Activated CD8-positive, alpha-beta memory T cell treated with anti-CD3 and anti-CD28 coated beads for 4 hours (primary cell): ENCODE measurements around the gene TEX261.
"Not testable (repeated sequence)": the region's sequence is repeated elsewhere in the genome, so short reads cannot be mapped to it uniquely, and the experiment has no call there.

Source experiments
- DNase-seq, 2 donors: peaks; one replicate each; pipeline ENCODE4 v3.0.0-alpha.2; 2020; ENCODE audit warnings: low read depth in 2 of 2

The TEX261 gene

DNA sequence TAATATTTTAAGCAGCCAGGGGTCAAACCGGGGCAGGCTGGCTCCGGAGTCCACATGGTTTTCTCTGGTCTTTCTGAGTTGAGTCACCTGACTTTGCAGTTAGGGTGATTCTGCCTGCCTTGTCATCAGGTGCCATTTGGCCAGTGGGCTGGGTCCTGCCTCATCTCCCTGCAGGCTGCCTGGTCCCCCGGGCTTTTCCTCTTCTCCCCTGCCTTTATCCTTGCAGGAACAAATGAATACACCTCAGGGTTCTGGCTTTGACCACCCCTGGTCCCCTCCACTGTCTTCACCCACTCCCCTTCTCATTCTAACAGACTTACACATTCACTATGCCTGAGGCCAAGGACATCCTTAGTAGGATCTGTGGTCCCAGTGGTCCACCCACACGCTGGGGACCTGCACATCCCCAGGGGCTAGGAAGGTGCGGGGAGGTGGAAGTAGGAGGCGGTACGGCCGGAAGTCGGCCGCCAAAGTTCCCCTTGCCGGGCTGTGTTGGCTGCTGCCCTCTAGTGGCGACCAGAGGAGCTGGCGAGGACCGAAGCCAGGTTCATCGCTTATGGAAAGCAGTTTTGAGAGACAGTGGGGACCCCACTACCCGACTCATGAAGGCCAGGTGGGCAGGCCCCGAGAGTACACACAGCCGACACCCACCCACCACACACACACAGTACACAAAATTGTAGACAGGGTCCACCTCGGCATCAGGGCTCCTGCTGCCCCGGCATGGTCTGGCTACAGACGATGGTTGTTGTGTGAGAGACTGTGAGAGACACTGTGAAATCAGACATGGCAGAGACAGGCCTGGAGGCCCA is 6.3 kb upstream of the TEX261 start:
- peak; percentile 48 to 66 for DNase-seq

DNA sequence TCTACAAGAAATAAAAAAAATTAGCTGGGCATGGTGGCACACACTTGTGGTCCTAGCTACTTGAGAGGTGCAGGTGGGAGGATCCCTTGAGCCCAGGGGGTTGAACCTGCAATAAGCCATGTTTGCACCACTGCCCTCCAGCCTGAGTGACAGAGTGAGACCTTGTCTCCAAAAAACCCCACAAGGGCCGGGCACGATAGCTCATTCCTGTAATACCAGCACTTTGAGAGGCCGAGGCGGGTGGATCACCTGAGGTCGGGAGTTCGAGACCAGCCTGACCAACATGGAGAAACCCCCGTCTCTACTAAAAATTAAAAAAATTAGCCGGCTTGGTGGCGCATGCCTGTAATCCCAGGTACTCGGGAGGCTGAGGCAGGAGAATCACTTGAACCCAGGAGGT is 5.3 kb upstream of the TEX261 start:
- DNase-seq = not testable (repeated sequence)

DNA sequence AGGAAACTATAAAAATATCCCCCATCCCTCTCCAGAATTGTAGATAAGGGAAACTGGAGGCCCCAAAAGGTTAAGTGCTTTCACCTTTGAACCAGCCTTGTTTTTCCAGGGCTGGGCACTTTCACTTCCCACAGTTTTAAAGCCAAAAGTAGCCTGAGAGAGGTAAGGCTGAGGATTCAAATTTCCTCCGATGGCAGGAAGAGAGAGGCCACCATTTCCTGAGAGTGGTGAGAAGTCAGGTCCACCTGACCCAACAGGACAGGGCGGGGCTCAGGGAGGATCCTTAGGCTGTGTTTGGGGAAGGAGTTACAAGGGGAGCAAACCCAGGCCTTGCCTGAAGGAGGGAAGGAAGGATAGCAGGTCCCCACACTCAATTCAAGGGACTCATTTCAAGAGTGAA is 4.7 kb upstream of the TEX261 start:
- no peak for DNase-seq

DNA sequence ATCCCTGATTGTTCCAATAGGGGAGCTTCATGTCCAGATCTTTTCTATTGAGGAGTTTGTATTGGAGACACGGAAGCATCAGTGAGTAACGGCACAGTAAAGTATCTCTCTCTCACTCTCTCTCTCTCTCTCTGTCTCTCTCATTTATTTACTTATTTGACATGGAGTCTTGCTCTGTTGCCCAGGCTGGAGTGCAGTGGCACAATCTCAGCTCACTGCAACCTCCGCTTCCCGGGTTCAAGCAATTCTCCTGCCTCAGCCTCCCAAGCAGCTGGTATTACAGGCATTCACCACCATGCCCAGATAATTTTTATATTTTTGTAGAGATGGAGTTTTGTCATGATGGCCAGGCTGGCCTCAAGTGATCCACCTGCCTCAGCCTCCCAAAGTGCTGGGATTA is 4.2 kb upstream of the TEX261 start:
- DNase-seq = not testable (repeated sequence)

DNA sequence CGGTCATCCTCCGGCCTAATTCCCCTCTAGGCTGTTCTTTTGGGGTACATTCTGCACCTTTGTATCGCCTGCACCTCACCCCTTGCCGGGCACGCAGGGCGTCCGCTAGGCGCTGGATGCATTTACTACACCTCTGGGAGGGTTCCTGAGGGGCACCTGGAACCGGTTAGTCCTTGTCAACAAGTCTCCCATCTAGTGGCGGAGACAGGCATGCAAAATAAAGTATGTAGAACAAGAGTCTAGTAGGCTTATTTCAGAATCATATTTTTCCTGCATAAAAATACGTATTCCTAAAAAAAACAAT is 705 bp upstream of the TEX261 start:
- DNase-seq = peak in 1 of 2 donors; percentile 37

DNA sequence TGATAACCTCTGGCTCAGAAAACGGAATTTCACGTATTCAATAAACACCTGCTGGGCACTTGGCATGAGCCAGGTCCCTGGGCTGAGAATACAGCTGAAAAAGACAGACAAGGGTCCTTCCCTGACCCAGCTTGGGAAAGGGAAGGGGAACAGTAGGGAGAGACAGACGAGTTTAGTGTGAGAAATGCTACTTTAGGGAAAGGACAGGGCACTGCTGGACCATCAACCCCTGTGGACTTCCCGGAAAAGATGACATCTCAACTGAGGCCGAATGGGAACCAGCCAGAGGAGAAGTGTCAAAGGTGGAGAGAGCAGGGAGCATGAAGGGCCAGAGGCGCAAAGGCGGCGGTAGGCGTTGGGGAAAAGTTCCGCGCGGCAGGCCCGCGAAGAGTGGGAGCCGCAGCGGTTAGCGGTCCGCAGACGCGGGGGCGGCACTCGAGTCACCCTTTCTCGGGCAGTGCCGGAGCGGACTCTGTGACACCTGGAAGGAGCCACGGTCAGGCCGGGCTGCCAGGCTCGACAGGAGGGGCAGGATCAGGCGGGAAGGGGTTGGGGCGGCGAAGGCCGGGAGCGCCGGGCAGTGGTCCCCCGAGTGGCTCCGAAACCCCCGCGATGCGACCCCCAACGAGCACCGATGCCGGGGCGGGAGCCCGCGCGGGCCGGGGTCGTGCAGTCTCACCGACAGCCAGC is 519 bp downstream of the TEX261 start:
- peak in 1 of 2 donors; percentile 18 for DNase-seq

DNA sequence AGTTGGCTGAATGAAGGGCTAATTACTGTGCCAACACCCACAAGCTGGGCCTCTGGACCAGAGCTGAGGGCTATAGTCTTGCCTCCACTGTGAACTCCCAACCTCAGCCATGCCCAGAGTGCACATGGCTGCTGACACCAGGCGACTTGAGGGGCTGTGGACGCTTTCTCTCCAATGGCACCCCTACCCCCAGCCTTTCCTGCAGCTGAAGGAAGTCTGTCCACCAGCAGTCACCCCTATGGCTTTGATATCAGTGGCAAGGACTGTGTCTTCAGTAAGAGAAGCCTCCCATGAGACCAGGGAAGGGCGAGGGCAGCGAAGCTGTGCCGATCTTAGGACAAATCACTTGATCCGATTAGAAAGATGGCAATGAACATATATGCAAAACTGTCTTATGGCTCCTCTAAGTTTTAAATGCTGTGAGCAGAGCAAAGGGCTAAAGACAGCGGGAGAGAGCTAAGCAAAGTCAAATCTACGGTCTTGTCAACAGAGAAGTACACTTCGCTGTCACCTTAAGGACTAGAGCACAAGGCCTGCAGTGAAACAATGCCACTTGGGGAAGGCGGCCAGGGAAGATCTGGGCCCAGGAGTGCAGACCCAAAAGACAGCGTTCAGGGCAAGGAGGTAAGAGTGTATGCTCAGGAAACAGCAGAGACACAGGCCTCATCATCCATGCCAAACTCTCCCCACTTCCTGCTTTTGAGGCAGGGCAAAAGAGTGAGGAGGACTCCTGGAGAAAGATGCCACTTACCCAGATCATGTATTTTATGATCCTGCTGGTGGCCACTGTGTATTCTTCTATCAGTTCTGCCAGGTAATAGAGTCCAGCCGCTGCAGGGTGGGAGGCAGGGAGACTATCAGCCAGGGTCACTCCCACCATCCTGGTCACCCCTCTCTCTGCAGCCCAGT is 1.5 kb downstream of the TEX261 start:
- DNase-seq = no peak

DNA sequence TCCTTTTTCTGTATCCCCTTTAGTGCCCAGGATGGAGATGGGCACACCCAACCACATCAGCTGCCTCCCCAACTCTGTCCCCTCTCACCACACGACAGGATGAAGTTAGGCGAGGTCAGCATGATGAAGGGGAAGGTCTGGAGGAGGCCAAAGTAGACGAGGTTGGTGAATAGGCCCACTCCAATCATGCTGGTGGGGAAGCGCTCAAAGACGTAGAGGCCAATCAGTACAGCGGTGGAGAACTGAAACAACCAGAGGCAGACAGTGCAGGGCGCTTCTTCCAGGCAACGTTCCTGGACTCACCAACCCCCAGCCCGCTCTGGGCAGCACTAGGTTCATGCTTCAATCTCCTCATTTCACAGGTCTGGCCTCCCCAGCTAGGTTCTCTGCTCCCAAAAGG is 2.9 kb downstream of the TEX261 start:
- no peak for DNase-seq

DNA sequence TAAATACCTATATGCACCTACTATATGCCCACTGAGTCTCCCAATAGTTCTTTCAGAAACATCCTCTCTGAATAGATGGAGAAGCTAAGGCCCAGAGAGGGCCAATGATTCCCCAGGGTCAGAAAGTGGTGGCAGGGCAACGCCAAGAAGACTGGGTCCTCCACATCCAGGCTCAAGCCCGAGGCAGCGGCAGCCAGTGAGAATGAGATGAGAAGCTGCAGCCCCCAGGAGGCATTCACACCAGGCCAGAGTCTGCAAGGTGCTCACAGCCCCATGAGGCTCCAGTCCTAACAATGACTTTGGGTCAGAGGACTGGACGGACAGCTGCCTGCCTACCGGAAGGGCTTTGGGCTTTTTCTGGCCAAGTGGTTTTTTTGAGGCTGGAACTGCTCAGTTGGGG is 3.5 kb downstream of the TEX261 start:
- no peak for DNase-seq

DNA sequence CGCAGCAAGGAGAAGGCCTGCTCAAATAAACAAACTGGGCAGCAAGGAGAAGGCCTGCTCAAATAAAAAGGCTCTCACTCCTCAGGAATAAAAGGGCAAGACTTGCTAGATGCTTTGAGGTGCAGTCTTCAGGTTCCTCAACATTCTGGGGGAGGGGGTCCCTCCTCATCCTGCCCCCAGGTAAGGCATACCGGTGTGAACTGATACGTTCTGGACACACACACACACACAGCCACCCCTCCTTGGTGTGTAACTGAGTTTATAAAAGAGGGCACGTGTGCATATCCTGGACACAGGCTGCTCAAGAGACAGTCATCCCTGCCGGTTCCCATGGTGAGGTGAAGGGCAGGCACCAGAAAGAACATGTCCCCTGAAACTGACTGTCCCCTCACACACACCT is 4.5 kb downstream of the TEX261 start:
- no peak for DNase-seq

DNA sequence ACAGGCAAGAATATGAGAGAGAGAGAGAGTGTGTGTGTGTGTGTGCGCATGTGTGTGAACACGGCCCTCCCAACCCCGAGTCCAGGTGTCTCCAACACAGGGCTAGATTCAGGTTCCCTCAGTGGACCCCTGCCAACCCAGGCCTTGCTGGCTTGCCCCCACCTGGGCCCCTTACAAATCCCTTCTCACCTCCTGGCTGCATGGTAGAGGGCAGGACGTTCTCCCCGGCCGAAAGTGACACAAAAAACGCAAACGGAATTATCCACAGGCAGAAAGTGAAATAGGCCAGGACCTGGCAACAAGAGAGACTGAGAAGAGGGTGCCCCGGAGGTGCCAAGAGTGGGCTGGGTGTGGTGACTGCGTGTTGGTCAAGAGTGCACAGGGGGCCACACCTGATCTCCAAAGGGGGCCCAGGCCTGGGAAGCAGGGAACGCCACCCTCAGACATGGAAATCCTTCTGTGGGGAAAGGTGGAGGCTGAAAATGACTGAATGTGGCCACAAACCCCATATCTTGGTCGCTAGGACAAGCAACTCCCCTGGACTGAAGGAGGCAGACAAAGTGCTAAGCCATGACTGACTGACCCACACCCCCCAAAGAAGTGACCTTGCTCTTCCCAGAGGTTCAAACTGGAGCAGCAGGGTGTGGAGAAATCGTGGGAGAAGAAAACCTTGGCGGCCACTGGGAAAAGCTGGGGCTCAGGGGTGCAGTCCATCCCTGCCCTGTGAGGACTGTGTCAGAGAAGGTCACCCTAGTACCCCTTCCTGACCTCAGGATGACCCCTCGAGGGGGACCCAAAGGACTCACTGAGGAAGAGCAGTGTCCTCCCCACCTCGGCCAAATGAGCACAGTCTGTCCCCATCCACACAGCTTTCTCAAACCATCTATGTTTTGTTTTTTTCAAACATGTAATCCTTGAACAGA is 5.7 kb downstream of the TEX261 start:
- no peak for DNase-seq

DNA sequence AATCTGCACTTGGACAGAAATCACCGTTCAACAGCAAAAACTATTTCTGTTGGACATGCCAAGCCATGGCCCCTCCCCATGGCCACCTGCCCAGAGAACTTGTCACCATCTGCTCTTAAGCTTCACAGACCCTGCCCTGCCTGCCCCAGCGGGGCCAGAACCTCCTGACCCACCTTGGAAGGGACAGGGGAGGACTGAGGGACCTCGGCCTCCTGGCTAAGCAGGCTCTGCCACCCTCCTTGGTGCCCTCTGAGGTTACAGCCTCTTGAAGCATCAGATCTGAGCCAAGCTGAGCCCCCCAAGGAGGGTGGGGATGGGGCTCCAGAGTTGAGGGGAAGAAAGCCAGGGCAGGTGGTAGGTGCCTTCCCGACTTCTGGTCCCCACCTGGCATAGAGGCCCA is 6.5 kb downstream of the TEX261 start:
- DNase-seq = no peak

DNA sequence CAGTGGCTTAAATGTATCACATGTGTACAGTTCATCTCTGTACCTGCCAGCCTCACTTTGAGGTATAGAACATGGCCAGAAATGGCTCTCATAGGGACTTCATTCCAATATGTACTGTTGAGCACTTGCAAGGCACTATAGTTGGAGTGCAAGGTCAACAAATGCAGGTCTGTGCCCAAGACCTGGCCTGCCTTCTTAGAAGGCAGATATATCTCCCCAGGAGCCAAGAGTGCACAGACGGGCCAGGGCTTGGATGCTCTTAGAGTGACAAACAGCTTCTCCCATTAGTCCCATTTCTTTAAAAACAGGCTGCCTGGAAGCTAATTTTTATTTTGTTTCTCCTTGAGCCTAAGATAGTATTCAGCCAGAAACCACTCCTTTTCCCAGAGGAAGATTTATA is 7.3 kb downstream of the TEX261 start:
- DNase-seq = no peak

DNA sequence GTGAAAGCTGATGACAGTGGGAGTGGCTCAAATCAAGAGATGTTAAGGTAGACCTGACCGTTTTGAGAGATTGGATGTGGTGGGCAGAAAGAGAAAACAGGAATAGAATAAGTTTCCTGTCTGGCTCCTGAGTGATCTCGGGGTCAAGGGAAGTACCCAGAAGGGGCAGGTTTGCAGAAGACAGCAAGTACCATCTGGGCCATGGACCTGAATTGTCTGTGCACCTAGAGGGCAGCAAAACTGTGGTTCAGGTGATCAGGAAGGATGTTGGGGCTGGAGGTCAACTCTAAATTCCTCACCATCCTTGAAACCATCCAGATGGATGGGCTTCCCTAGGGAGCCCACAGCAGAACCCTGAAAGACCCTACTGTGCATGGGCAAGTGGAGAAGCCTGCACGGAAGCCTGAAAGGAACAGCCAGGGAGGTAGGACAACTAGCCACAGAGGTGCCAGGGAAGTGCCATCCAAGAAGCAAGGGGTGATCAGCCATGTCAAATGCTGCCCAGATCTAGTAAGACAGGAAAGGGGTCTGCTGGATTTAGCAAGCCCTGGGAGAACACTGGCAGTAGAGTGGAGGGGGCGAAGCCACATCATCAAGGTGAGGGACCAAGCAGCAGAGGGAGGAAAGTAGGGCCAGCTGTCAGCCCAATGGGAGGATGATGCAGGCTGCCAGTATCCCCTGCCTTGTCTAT is 8.0 kb downstream of the TEX261 start:
- DNase-seq = no peak

DNA sequence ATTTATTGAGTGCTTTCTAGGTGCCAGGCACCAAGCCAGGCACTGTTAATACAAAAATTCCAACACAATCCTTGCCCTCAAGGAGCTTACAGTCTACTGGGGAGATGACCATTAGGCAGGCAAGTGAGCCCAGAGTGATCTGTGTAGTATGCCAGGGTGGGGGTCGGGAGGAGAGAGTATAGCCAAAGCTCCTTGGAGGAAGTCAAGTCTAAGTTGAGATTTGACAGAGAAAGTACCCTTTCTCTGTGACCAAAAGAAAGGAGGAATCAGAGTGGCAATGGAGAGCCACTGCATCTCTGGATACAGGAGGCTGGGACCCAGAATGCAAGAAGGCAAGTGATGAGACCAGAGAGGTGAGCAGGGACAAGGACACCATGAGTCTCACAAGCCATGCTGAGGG is 8.7 kb downstream of the TEX261 start:
- no peak for DNase-seq

DNA sequence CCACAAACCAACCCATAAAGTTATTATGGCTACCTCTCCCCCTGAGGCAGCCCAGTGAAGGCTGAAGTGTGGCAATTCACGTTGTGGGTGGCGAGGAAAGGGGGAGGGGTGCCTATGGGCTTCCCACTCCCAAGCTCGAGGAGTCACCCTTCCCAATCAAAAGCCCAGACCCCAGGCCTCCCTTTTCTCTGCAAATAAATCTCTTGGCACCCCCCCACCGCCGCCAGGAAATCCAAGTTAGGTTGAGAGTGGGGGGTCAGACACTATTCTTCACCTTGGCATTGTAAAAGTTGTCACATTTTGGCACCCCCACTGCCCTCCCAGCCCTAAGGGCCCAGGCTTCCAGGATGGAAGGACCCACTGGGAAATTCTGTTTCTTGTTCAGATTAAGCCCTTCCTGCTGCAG is 9.4 kb downstream of the TEX261 start:
- no peak for DNase-seq

DNA sequence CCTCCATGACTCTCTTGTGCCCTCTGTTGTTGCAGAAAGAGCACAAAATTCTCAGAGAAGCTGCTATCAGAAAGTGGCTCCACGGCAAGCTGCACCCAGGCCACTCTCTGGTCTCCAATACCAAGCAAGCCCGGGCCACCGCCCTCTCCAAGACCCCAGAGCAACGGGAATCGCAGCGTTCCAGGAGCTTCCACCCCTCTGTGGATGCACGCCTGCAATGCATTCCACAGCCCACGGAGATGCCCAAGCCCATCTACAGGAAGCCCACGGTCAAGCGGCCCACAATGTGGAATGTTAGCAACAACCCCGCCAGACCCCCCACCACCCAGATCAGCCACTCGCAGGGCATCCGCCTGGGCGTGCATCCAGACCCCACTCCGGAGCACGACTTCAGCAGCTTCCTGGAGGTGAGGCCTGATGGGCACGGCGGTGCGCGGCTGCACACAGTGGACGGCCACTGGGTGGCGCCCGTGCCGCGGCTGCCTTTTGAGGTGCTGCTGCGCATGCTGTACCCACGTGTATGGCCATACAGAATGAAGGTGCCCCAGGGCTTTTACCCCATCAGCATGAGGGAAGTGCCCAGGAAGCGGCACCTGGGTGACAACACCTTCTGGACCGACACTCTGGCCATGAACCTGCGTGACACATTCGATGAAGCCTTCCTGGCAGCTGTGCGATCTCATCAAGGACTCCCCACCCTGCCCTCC is 9.9 kb downstream of the TEX261 start:
- peak; percentile 59 to 61 for DNase-seq

DNA sequence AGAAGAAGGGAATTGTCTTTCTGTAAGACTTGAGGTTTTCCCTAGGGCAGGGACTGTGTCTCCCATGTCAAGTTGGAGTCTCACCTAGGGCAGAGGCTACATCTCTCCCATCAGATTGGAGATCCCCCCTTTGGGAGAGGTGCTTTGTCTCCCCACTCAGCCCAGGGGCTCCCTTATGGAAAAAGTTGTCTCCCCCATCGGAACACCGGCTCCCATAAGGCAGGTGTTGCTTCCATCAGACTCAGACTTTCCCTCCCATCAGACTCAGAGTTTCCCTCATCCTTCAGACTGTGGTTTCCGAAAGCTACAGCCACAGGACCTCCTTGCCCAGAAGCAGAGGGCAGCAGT is 10.5 kb downstream of the TEX261 start:
- DNase-seq = no peak

DNA sequence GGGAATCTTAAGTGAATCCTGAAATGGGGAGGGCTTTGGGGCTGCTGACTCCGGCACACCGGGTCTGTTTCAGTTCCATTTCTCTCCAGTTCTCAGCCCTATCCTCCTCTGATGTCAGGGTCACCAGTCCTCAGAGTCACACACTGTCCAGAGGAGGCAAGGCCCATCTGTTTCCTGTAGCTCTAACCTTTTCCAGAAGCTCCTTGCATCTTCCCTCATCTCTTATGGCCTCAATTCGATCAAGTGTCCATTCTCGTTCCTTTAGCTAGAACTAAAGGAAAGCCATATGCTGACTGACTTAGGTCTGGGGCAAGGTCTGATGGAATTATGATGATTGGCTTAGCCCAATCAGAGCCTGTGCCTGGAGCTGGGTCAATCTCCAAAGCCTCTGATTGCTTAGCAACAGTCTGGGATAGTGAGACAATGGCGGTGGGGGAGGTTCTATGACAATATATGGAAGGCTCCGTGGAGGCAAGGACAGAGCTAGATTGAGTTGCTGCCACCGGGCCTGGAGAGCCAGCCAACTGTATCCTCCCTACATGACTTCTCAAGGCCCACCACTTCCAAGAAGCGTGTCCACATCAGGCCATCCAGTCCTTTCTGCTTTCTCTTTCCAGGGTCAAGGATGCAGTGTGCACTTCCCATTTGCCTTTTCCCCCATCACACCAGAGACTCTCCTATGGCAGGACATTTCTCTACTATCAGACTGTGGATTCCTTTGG is 11.0 kb downstream of the TEX261 start:
- no peak for DNase-seq

DNA sequence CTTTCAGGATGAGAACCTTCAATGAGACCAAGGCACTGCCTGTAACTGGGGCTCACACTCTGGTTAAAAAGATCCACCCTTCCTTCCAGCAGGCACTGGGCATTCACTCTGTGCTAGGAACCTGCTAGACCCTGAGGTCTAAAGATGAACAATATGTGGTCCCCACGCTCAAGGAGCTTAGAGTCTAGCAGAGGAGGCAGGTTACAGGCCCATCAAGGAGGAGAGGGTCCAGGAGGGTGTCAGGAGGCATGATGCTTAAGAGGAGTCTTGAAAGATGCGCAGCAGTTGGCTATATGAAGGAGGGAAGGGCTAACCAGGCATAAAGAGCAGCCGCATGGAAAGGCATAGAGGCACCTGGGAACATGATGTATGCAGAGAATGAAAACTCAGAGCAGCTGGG is 11.7 kb downstream of the TEX261 start:
- DNase-seq = no peak
